Stimulated activated naive CD8-positive, alpha-beta T cell treated with anti-CD3 and anti-CD28 coated beads, Interleukin-15, Interleukin-2, amounts not matched to agents 100 ng/mL and 50 ng/mL, for 24 hours (primary cell): ENCODE measurements around the gene C12orf75.
"Not testable (repeated sequence)": the region's sequence is repeated elsewhere in the genome, so short reads cannot be mapped to it uniquely, and the experiment has no call there.

Experiments used
- H3K27ac Mint-ChIP-seq: one replicate; pipeline ENCODE4 v1.8.0; 2021; ENCODE audit warnings: mild to moderate bottlenecking, mixed read lengths
- H3K27me3 Mint-ChIP-seq: one replicate; pipeline ENCODE4 v1.8.0; 2021; ENCODE audit warnings: mixed read lengths
- H3K36me3 Mint-ChIP-seq: one replicate; pipeline ENCODE4 v1.8.0; 2021; ENCODE audit warnings: low read depth, mixed read lengths
- H3K4me1 Mint-ChIP-seq: one replicate; pipeline ENCODE4 v1.8.0; 2021; ENCODE audit warnings: low read depth, mixed read lengths
- H3K4me3 Mint-ChIP-seq: one replicate; pipeline ENCODE4 v1.8.0; 2021; ENCODE audit warnings: mild to moderate bottlenecking, mixed read lengths
- H3K9me3 Mint-ChIP-seq: one replicate; pipeline ENCODE4 v1.8.0; 2021; ENCODE audit warnings: mixed read lengths

The C12orf75 gene

DNA sequence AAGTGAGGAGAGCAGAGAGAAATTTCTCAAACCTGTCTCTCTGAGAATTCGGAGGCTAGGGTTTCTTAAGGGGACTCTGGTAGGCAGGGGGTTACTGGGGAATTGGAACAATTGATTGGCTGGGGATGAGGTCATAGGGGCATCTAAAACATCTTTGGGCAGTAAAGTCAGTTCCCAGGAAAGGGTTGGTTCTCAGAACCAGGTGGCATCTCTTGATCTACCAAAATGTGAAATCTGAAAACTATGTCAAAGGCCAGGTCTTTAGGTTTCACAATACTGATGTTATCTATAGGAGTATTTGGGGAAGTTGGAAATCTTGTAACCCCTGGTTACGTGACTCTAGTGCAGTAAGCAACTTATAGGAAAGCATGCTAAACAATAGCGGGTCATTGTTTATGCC lies 6.9 kb downstream of the C12orf75 start:
- H3K4me1 Mint-ChIP-seq, result peaks cover 36% of the 10 kb centered on the region
- H3K4me3 Mint-ChIP-seq, result no peak overlapping the region
- H3K27ac Mint-ChIP-seq, result peak overlapping the region; percentile 4
- H3K9me3 Mint-ChIP-seq, result peaks cover 6% of the 10 kb centered on the region
- H3K27me3 Mint-ChIP-seq, result no peaks in the 10 kb centered on the region
- peaks cover 25% of the 10 kb centered on the region for H3K36me3 Mint-ChIP-seq

DNA sequence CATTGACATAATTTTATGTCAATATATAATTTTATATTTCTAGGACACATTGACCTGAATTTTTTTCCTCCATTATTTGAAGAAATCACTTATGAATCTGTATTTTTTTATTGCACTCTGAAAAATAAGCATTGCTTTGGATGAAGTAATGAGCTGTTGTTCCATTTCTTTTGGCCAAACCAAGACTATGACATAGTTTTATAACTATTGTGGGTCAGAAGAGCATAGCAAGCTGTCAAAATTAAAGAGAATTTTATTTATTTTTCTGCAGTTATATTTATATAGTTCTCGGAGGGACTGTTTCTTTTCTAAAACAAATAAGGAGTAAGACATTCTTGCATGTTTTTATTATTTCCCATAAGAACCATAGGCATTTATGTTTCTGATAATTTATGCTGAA lies 8.5 kb downstream of the C12orf75 start:
- H3K9me3 Mint-ChIP-seq, result peaks cover 6% of the 10 kb centered on the region
- H3K27me3 Mint-ChIP-seq, result no peaks in the 10 kb centered on the region
- peaks cover 29% of the 10 kb centered on the region for H3K36me3 Mint-ChIP-seq
- H3K27ac Mint-ChIP-seq, result no peak overlapping the region
- peaks cover 35% of the 10 kb centered on the region for H3K4me1 Mint-ChIP-seq
- H3K4me3 Mint-ChIP-seq, result no peak overlapping the region

DNA sequence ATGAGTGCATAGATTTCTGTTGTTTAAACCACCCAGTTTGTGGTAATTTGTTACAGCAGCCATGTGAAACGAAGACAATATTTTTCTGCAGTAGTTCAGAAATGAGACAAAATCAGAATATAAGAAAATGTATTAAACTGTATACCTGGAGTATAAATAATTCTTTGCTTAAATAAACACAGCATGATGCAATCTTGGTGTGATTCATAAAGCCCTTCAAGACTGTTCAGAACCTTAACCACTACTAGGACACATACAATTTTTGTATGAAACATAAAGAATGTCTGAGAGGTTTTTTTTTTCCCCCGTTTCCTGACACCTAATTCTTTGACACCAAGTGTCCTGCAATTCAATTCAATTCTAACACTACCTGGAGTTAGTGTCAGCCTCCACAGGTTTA lies 10.5 kb downstream of the C12orf75 start:
- Mint-ChIP-seq H3K4me1 (peaks cover 32% of the 10 kb centered on the region), H3K4me3 (no peak overlapping the region), H3K27me3 (no peaks in the 10 kb centered on the region), H3K9me3 (peaks cover 6% of the 10 kb centered on the region), H3K27ac (no peak overlapping the region), H3K36me3 (peaks cover 29% of the 10 kb centered on the region)

DNA sequence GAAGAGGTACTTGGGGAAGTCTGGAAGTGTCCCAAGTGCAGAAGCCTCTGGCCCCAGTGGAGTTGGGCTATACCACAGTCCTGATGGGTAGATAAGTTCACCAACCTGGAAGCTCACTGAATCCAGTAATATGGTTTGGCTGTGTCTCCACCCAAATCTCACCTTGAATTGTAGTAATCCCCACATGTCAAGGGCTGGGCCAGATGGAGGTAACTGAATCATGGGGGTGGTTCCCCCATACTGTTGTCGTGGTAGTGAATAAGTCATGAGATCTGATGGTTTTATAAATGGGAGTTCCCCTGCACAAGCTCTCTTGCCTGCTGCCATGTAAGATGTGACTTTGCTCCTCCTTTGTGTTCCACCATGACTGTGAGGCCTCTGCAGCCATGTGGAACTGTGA lies 11.1 kb downstream of the C12orf75 start:
- H3K27me3 Mint-ChIP-seq, H3K4me3 Mint-ChIP-seq, H3K27ac Mint-ChIP-seq, H3K9me3 Mint-ChIP-seq: not testable (repeated sequence)
- Mint-ChIP-seq H3K4me1 (peaks cover 26% of the 10 kb centered on the region), H3K36me3 (peaks cover 26% of the 10 kb centered on the region)

DNA sequence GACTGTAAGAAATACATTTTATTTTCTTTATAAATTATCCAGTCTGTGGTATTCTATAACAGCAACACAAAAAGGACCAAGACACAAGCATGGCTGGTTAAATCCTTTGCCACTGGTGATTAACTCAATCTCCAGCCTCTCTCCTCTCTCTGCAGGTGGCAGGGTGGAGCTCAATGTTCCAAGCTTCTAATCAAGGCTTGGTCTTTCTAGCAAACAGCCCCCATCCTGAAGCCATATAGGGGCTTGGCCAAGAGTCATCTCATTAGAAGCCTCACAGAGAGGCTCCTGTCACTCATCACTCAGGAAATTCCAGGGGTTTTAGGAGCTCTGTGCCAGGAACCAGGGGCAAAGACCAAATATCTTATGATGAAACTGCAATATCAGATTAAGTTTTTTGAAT lies 12.0 kb downstream of the C12orf75 start:
- Mint-ChIP-seq H3K4me3 (no peak overlapping the region), H3K27ac (no peak overlapping the region), H3K9me3 (peaks cover 6% of the 10 kb centered on the region), H3K27me3 (no peaks in the 10 kb centered on the region), H3K4me1 (peaks cover 21% of the 10 kb centered on the region), H3K36me3 (peaks cover 25% of the 10 kb centered on the region)

DNA sequence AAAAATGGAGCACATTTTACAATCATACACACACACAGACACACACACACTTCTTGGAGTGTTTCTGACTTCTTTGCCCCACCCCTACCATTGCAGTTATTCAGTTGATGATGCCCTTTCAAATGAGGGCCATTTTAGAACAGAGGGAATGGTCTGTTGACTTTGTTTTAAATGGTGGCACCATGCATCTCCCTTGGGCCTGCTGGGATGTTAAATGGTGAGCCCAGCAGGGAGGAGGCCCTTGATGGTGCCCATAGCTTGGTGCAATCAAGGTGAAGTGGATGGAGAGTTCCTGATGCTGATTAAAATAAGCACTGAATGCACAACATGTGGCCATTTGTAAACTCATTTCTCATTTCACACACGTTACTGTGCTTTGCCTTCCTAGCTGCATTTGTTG lies 13.3 kb downstream of the C12orf75 start:
- Mint-ChIP-seq H3K27ac (no peak overlapping the region), H3K4me3 (no peak overlapping the region), H3K27me3 (no peaks in the 10 kb centered on the region), H3K36me3 (peaks cover 23% of the 10 kb centered on the region), H3K9me3 (peaks cover 6% of the 10 kb centered on the region), H3K4me1 (peaks cover 19% of the 10 kb centered on the region)

DNA sequence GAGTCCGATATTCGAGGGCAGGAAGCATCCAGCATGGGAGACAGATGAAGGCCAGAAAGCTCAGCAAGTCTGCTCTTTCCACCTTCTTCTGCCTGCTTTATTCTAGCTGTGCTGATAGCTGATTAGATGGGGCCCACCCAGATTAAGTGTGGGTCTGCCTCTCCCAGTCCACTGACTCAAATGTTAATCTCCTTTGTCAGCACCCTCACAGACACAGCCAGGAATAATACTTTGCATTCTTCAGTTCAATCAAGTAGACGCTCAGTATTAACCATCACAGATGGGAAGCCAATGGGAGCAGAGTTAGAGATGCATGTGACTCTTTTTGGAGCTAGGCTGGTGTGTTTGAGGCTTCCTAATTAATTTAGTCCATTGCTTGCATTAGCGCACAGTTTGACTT lies 17.0 kb downstream of the C12orf75 start:
- Mint-ChIP-seq H3K4me3 (no peak overlapping the region), H3K4me1 (peaks cover 22% of the 10 kb centered on the region), H3K36me3 (peaks cover 15% of the 10 kb centered on the region), H3K27ac (no peak overlapping the region), H3K27me3 (no peaks in the 10 kb centered on the region), H3K9me3 (no peaks in the 10 kb centered on the region)

DNA sequence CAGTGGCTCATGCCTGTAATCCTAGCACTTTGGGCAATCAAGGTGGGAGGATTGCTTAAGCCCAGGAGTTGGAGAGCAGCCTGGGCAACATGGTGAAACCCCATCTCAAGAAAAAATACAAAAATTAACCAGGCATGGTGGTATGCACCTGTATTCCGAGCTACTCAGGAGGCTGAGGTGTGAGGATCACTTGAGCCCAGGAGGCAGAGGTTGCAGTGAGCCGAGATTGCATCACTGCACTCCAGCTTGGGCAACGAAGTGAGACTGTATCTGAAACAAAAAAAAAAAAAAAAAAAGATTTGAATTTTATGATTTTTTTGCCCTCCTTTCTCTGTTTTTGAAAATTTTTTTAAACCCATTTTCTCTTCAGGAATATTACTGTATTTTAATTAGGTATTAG lies 17.7 kb downstream of the C12orf75 start:
- Mint-ChIP-seq H3K27me3 (no peaks in the 10 kb centered on the region), H3K27ac (no peak overlapping the region), H3K36me3 (peaks cover 12% of the 10 kb centered on the region), H3K4me1 (peaks cover 17% of the 10 kb centered on the region), H3K4me3 (no peak overlapping the region), H3K9me3 (no peaks in the 10 kb centered on the region)

DNA sequence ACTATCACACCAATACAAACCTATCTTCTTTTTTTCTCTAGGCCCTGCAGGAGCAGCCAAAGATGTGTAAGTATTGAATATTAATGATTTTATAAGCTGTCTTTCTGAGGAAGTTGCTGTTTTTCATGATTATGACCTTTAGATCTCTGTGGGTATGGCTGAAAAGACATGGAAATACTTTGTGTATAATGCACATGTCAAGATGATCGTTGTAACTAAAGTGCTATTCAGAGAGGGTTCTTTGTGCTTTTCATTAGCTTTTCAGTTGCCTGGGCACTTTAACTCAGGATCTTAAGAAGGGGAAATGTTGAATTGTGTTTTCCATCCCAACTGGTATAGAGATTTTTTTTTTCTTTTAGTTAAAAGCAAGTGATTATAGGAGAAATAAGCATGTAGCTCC lies 18.1 kb downstream of the C12orf75 start:
- H3K4me1 Mint-ChIP-seq, result peaks cover 16% of the 10 kb centered on the region
- no peak overlapping the region for H3K27ac Mint-ChIP-seq
- no peaks in the 10 kb centered on the region for H3K9me3 Mint-ChIP-seq
- peaks cover 12% of the 10 kb centered on the region for H3K36me3 Mint-ChIP-seq
- H3K27me3 Mint-ChIP-seq, result no peaks in the 10 kb centered on the region
- no peak overlapping the region for H3K4me3 Mint-ChIP-seq

DNA sequence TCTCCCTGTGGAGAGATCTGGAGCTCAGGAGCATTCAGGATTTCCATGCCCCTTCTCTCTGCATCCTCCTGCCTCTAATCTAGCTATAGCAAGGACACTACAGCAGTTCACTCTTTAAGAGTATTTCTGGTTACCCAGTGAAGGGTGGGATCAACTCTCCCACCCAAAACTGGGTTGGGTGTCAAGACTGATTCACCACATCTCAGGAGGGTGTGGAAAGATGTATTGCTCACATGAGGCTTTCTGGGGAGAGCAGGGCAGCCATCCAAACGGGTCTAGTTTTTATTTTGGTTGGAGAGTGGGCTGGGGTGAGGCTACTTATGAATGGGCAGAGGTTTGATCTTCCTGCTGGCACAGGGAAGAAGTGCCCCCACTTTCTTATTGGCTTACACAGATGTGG lies 18.6 kb downstream of the C12orf75 start:
- H3K27ac Mint-ChIP-seq, result peak overlapping the region; percentile 41
- H3K4me3 Mint-ChIP-seq, result no peak overlapping the region
- H3K36me3 Mint-ChIP-seq, result peaks cover 12% of the 10 kb centered on the region
- no peaks in the 10 kb centered on the region for H3K27me3 Mint-ChIP-seq
- peaks cover 16% of the 10 kb centered on the region for H3K4me1 Mint-ChIP-seq
- H3K9me3 Mint-ChIP-seq, result no peaks in the 10 kb centered on the region

DNA sequence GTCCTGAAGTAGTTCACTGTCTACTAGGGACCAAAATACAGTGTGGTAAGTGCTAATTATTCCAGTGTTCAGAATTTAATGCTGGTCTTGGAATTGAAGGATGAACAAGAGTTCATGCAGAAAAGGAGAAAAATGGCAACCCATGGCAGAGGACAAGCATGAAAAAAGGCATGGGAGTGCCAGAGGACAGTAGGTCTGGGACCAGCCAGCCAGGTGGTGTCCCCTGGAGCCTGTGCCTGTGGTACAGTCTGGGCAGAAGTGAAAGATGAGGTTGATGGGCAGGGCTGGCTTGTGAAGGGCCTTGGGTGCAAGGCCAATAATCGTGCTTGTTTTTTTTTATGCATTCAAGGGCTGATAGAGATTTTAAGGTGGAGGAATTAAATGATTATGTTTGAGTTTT lies 21.0 kb downstream of the C12orf75 start:
- Mint-ChIP-seq H3K4me1 (peaks cover 19% of the 10 kb centered on the region), H3K27me3 (no peaks in the 10 kb centered on the region), H3K9me3 (no peaks in the 10 kb centered on the region), H3K27ac (no peak overlapping the region), H3K36me3 (peaks cover 18% of the 10 kb centered on the region), H3K4me3 (no peak overlapping the region)

DNA sequence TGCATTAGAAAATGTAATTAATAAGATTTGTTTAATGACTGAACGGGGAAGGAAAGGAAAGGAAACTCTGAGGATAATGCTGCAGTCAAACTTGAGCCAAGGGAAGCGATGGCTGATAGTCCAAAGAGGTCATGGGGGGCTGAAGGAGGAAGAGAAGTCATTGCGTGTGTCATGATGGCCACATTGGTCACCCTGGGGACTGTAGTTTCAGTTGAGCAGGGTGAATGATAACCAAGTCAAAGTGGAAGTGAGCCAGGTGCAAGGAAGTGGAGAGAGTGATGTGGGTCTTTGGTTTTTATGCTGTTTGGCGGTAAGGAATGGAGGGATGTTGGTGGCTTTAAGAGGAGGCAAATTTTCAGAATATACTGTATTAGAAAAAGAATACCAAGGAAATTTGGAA lies 21.6 kb downstream of the C12orf75 start:
- peaks cover 18% of the 10 kb centered on the region for H3K36me3 Mint-ChIP-seq
- H3K27me3 Mint-ChIP-seq, result no peaks in the 10 kb centered on the region
- no peaks in the 10 kb centered on the region for H3K9me3 Mint-ChIP-seq
- no peak overlapping the region for H3K4me3 Mint-ChIP-seq
- H3K4me1 Mint-ChIP-seq, result peaks cover 24% of the 10 kb centered on the region
- H3K27ac Mint-ChIP-seq, result no peak overlapping the region

DNA sequence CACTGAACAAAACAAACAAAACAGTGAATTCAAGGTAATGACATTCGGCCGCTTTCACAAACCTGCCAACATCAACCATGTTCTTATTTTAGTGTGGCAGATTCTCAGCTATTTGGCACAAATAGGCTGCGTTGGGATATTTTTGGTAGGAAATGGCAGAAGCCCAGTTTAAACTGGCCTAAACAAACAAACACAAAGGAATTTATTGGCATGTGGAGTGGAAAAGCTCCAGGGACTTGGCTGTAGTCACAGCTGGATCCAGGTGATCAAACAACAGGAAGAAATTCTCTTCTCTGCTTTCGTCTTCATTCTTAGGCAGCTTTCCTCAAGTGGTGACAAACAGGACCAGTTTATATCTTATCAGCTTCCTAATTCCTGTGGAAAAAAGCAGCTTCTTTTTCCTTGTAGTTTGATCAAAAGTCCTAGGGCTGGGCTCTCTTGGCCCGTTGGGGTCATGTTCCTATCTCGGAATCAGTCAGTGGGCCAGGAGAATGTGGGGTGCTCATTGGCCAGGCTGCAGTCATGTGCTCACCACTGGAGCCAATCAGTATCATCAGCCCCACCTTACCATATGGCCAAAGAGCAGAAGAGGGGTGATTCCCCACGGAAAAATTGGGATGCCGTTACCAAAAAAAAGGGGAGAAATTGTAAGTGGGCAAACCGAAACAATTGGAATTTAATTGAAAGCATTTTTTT lies 22.6 kb downstream of the C12orf75 start:
- H3K4me1 Mint-ChIP-seq, result peaks cover 35% of the 10 kb centered on the region
- H3K27ac Mint-ChIP-seq, result no peak overlapping the region
- H3K36me3 Mint-ChIP-seq, result peaks cover 18% of the 10 kb centered on the region
- H3K27me3 Mint-ChIP-seq, result no peaks in the 10 kb centered on the region
- no peak overlapping the region for H3K4me3 Mint-ChIP-seq
- no peaks in the 10 kb centered on the region for H3K9me3 Mint-ChIP-seq

DNA sequence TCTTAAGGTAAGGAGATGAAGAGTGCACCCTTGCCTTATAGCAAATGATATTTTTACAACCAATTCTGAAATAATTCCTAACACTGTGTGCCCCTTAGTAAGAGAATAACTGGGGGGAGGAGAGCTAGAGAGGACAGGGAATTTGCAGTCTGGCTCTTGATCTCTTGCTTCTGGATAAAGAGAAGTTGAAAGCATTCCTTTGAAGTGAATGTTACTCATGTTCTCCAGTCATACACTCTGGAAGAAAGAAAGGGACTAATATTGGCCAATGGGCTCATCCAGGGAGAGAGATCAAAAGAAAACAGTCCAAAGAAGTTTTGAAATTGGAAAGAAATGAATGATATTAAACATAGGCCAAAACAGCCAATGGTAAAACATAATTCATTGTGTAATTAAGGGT lies 25.3 kb downstream of the C12orf75 start:
- H3K4me1 Mint-ChIP-seq, result peaks cover 42% of the 10 kb centered on the region
- H3K9me3 Mint-ChIP-seq, result no peaks in the 10 kb centered on the region
- no peaks in the 10 kb centered on the region for H3K27me3 Mint-ChIP-seq
- H3K36me3 Mint-ChIP-seq, result peaks cover 16% of the 10 kb centered on the region
- H3K4me3 Mint-ChIP-seq, result no peak overlapping the region
- H3K27ac Mint-ChIP-seq, result no peak overlapping the region

DNA sequence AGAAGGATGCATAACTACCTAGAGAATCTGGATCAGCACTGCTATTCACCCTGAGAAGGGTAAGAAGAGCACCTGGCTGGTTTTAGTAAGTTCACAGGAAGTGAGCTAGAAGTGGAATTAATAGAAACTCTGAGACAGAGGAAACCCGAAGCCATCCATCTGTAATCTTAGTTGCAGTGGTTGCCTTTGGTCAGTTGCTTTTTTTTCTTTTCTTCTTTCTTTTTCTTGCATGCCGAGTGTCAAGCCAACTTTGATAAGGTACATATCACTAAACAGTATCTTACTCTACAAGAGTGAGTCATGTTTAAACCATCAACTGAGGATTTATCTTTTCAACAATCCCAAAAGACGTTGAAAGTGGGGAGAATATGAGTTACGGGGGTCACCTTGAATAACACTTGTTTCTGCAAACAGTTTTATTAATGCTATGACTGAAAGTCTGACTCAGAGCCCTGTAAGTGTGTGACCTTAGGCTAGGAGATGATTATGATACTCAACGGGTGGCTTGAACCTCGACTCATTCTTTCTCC lies 26.7 kb downstream of the C12orf75 start:
- no peaks in the 10 kb centered on the region for H3K27me3 Mint-ChIP-seq
- peak overlapping the region; percentile 28 for H3K4me3 Mint-ChIP-seq
- peaks cover 33% of the 10 kb centered on the region for H3K4me1 Mint-ChIP-seq
- peaks cover 14% of the 10 kb centered on the region for H3K36me3 Mint-ChIP-seq
- H3K9me3 Mint-ChIP-seq, result no peaks in the 10 kb centered on the region
- H3K27ac Mint-ChIP-seq, result peak overlapping the region; percentile 79

DNA sequence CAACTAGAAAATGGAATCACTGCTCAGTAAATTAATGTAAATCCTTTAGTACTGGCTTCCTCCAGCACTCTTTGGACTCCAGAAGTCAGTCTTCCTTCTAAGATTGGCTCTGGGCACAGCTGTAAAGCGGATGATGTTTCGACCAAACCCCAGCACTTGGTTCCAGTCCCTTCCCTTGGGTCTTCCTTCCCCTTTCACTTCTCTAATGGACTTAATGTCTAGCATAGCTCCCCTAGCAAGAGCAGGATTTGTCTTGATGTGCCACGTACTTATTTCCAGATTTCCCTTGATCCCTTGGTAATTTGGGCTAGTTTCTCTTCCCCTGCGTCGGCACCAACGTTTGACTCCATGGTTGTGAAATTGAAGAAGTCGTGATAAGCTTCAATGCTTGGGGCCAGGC lies 28.3 kb downstream of the C12orf75 start:
- no peaks in the 10 kb centered on the region for H3K9me3 Mint-ChIP-seq
- H3K36me3 Mint-ChIP-seq, result peaks cover 14% of the 10 kb centered on the region
- no peaks in the 10 kb centered on the region for H3K27me3 Mint-ChIP-seq
- peaks cover 30% of the 10 kb centered on the region for H3K4me1 Mint-ChIP-seq
- H3K27ac Mint-ChIP-seq, result peak overlapping the region; percentile 47
- H3K4me3 Mint-ChIP-seq, result no peak overlapping the region
